GM11168 (cell line): Measurements from ENCODE around the gene SPART.

Experiments
- in situ Hi-C: fragments of 300-500 bp; cut with MboI; formaldehyde crosslinking; loops from one replicate; pipeline ENCODE4 v1.12.0; 2022; ENCODE audit warnings: low sequenced_read_pairs; ENCODE audit not compliant: unreplicated experiment

The SPART gene

DNA sequence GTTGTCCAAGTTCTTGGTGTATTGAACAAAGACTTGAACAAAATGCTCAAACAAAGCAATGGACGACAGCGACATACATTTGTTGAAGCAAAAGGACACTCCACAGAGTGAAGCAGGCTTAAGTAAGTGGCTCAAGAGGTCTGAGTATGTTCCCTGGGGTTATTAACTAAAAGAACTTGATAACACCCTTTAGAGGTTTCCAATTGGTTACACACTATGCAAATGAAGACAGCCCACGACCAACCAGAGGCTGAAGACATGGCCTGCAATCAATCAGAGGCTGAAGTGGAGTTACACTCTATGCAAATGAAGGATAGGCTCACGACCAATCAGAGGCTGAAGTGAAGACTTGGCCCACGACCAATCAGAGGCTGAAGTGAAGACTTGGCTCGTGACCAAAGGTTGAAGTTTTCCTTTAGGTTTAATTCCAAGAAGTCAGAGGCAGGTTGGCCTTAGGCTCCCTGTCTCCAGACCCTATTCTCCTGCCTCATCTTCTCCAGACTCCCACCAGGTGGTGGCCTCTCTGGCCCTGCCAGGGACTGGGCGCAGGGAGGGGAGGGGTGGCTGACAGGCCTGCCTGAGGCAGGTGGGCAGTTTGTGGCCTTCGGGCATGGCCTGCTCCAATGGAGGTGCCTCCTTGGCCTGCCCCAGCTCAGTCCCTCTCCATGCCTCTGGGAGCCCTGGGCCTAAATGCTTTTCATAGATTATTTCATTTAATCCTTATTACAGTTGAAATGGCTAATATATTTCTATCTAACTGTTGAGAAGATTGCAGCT is 86.6 kb downstream of the SPART start:
- in situ Hi-C loops: no loop called here

DNA sequence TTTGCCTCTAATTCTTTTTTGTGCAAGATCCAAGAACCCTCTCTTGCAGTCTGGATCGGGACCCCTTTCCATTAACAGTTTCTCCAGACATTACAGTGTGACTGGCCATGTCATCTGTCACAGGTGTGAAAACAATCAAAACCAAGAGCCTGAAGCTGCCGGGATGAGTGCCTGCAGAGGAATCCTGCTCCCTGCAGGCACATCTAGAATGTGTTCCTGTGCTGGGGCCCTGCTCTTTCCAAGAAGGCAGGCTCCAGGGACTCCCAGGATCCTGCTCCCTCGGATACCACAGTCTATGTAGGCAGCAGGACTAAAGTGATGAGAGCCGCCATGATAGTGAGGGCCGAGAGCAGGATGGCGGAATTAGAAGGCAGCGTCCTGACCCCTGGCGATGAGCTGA is 87.4 kb downstream of the SPART start:
- in situ Hi-C loops: no loop called here
